ENCODE results near the gene LENG8.

LENG8 gene

GRCh38 chr19:54461210-54461609 lies 12.2 kb downstream of the LENG8 start:
- DNase-seq (ENCODE audit: extremely low read depth, low read depth): no peak
- H3K4me3 ChIP-seq (replicated peaks; ENCODE audit: low read depth, low read length): no peak overlapping the region
- TF ChIP-seq CTCF (IDR thresholded peaks at IDR 0.05; ENCODE audit: low read depth, low read length, missing control alignments): no peak

GRCh38 chr19:54461613-54462012 lies 12.6 kb downstream of the LENG8 start:
- DNase-seq (ENCODE audit: extremely low read depth, low read depth): no peak
- peak overlapping the region; percentile 52 for H3K4me3 ChIP-seq (replicated peaks; ENCODE audit: low read depth, low read length)
- no peak for TF ChIP-seq CTCF (IDR thresholded peaks at IDR 0.05; ENCODE audit: low read depth, low read length, missing control alignments)

GRCh38 chr19:54462047-54462654 lies 13.2 kb downstream of the LENG8 start:
- peak overlapping the region; percentile 52 for H3K4me3 ChIP-seq (replicated peaks; ENCODE audit: low read depth, low read length)
- no peak for DNase-seq (ENCODE audit: extremely low read depth, low read depth)
- no peak for TF ChIP-seq CTCF (IDR thresholded peaks at IDR 0.05; ENCODE audit: low read depth, low read length, missing control alignments)

- no peak for DNase-seq (ENCODE audit: extremely low read depth, low read depth)
- H3K4me3 ChIP-seq (replicated peaks; ENCODE audit: low read depth, low read length): peak overlapping the region; percentile 52
- peak; percentile 29 for TF ChIP-seq CTCF (IDR thresholded peaks at IDR 0.05; ENCODE audit: low read depth, low read length, missing control alignments)
Measured at GRCh38 chr19:54462655-54463530, 13.9 kb downstream of the LENG8 start.

GRCh38 chr19:54463531-54464043 lies 14.6 kb downstream of the LENG8 start, which contains the start of gene LENG9:
LENG9 (minus strand) TSS chr19:54463778; CDS start chr19:54463526, 252 bp downstream.
- H3K4me3 ChIP-seq (replicated peaks; ENCODE audit: low read depth, low read length): peak within 1 kb of the TSS; percentile 52
- DNase-seq (ENCODE audit: extremely low read depth, low read depth): peak; percentile 96
- no peak for TF ChIP-seq CTCF (IDR thresholded peaks at IDR 0.05; ENCODE audit: low read depth, low read length, missing control alignments)

GRCh38 chr19:54464044-54464629 lies 15.1 kb downstream of the LENG8 start:
- DNase-seq (ENCODE audit: extremely low read depth, low read depth): no peak
- H3K4me3 ChIP-seq (replicated peaks; ENCODE audit: low read depth, low read length): peak overlapping the region; percentile 47
- TF ChIP-seq CTCF (IDR thresholded peaks at IDR 0.05; ENCODE audit: low read depth, low read length, missing control alignments): no peak

All from HFF-Myc (cell line).